ENCODE results near the gene NCOA3.
"Not testable (repeated sequence)": the region's sequence is repeated elsewhere in the genome, so short reads cannot be mapped to it uniquely, and the experiment has no call there.

Gene NCOA3

DNA sequence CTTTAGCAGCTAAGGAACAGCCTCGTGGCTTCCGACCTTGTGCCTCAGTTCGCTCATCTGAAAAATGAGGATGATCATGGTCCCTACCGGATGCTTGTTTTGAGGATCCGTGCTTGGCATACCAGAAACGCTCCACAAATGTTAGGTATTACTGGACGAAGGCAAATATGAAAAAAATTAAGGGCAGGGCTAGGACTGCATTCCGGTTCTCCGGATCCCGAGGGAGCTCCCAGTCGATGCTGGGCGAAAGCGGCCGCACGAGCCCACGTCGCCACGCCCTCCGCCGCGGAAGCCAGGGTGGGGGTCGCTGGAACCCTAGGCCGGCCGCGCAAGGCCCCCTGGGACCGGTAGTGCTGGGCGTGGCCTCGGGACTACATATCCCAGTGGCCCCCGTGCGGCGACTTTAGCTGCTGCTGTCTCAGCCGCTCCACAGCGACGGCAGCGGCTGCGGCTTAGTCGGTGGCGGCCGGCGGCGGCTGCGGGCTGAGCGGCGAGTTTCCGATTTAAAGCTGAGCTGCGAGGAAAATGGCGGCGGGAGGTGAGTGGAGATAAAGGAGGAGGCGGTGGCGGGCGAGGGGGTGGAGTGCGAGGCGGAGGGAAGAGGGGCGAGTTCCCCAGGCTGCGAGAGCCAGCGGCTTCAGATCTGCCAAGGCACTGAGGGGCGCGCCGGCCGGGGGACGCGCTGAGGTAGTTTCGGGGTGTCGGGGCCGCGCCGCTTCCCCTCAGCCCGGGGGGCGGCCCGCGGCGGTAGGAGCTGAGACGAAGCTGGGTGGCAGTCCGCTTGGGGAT lies at the start of gene NCOA3:
NCOA3 (plus strand) TSS at position 406 of the 789 bp plus-strand sequence. CDS start 120,361 bp downstream, outside the sequence.
- peak; percentile 95 for DNase-seq

DNA sequence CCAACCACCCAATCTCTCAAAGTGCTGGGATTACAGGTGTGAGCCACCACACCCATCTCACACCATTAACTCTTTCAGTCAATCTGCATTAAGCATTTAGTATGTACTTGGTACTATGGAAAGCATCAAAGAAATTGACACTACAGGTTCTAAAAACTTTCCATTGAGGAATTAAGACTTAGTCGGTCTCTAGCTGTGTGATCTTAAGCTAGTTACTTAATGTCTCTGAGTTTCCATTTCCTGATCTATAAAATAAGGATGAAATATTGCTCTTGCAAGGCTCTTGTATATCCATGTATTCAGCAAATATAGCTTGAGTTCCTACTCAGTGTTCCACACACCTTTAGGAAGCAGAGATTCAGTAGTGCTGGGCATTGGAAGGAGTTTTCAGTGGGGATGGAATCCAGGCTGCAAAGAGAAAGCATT lies 48.9 kb upstream of the NCOA3 start:
- DNase-seq, result no peak

DNA sequence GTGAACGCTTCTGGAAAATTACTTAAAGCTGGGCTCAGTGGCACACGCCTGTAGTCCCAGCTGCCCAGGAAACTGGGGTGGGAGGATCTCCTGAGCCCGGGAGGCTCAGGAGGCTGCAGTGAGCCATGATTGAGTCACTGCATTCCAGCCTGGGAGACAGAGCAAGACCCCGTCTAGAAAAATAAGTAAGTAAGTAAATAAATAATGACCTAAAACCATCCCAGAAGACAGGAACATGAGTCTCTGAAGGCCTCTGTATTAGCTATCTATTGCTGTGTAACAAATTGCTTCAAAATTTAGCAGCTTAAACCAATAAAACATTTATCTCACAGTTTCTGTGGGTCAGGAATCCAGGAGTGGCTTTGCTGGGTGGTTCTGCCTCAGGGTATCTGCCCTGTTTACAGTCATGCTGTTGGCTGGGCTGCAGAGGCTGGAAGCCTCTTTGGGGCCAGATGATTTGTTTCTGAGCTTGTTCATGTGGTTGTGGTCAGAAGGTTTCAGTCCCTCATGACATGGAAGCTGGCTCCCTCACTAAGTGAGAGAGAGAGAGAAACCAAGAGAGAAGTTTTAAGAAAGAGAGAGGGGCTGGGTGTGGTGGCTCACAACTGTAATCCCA lies 48.4 kb upstream of the NCOA3 start:
- DNase-seq, result no peak

DNA sequence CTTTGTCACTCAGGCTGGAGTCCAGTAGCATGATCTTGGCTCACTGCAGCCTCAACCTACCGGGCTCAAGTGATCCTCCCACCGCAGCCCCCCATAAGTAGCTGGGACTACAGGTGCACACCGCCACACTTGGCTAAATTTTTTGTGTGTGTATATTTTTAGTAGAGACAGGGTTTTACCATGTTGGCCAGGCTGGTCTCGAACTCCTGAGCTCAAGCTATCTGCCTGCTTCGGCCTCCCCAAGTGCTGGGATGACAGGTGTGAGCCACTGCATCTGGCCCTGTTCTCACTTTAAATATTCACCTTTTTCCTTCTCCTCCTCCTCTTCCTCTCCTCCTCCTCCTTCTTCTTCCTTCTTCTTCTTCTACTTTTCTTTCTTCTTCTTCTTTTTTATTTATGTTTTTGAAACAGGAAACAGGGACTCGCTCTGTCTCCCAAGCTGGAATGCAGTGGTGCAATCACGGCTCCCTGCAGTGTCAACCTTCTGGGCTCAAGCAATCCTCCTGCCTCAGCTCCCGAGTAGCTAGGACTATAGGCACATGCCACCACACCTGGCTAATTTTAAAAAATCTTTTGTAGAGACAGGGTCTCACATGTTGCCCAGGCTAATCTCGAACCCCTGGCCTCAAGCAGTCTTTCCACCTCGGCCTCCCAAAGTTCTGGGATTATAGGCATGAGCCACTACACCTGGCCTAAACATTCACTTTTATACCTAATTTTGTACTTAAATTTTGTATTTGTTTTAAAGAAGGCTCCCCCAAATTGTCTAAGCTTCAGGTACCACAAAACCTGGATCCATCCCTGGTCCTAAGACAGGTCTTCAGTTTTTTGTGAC lies 47.2 kb upstream of the NCOA3 start:
- no peak for DNase-seq

DNA sequence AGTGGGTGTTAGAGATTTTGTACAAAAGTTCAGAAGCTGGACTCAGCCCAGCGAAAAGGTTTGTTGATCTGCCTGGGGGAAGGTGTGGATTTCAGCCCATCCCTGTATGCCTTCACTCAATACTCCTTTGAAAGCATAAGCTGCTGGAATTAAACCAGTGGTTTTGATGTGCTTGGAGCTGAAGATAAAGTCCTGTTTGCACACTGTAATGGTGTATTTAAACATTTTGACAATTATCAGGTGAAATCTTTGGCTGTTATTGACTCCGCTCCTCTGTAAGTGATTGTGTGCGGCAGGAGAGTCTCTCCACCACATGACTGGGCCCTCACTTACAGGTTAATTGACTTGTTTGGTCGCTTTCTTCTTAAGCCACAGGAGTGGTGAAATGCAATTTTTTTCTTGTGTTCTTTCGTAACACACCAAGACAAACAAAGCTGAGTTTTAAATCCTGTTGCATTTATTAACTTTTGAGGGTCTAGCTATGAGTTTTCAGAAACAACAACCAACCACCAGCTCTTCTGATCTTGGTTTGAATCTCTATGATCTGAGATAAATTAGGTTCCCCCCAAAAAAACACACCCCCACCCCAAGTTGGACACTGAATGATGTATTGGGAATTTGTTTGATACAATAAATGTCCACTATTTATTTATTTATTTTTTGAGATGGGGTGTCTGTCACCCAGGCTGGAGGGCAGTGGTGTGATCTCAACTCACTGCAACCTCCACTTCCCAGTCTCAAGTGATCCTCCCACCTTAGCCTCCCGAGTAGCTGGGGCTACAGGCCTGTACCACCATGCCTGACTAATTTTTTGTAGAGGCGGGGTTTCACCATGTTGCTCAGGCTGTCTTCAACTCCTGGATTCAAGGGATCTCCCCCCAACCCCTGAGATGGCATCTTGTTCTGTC lies 46.3 kb upstream of the NCOA3 start:
- no peak for DNase-seq

DNA sequence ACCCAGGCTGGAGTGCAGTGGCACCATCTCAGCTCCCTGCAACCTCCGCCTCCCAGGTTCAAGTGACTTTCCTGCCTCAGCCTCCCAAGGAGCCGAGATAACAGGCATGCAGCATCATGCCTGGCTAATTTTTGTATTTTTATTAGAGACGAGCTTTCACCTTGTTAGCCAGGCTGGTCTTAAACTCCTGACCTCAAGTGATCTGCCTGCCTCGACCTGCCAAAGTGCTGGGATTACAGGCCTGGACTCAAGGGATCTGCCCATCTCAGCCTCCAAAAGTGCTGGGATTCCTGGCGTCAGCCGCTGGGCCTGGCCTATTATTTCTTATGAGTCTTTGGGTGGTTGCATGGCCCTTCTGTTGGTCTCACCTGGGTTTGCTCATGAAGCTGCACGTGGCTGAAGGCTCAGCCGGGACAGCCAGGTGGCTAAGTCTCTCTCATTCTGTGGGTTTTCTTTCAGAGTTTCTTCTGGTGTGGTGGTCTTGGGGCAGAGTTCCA lies 45.6 kb upstream of the NCOA3 start:
- DNase-seq, result no peak

DNA sequence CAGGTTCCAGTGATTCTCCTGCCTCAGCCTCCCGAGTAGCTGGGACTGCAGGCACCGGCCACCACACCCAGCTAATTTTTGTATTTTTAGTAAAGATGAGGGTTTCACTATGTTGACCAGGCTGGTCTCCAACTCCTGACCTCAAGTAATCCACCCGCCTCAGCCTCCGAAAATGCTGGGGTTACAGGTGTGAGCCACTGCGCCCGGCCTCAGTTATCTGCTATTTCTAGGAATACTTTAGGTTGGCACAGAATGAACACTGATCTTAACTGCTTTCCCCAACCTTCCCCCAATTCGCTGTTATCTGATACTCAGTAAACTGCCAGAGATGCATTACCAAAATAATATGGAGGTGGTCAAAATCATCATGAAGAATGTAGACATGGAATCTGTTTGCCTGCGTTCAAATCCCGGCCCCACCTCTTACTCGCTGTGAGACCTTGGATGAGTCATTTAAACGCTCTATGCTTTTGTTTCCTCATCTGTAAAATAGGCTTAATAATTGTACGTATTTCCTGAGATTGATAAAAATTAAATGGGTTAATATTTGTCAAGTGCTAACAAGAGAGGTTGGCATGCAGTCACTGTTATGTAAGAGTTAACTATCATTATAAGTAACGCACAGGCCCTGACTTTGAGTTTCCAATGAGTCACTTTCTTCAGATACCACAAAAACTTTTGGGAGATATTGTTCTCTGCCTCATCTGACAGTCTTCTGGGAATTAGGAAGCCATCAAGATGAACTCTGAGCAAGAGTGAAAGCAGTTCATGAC lies 44.5 kb upstream of the NCOA3 start:
- no peak for DNase-seq

DNA sequence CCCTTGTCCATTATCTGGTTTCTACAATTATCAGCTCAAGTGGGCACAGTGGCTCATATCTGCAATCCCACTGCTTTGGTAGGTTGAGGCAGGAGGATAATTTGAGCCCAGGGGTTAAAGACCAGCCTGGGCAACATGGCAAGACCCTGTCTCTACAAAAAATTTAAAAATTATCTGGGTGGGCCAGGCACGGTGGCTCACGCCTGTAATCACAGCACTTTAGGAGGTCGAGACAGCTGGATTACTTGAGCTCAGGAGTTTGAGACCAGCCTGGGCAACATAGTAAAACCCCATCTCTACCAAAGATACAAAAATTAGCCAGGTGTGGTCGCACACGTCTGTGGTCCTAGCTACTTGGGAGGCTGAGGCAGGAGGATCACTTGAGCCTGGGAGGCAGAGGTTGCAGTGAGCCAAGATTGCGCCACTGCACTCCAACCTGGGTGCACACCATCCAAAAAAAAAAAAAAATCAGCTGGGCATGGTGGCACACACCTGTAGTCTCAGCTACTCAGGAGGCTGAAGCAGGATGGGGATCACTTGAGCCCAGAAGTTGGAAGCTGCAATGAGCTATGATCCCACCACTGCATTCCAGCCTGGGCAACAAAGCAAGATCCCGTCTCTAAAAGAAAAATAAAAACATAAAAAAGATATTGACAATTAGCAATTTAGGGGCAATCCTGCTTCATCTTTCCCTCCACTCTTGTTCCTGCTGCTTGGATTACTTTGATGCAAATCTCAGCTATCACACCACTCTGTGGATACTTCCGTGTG lies 43.2 kb upstream of the NCOA3 start:
- not testable (repeated sequence) for DNase-seq

DNA sequence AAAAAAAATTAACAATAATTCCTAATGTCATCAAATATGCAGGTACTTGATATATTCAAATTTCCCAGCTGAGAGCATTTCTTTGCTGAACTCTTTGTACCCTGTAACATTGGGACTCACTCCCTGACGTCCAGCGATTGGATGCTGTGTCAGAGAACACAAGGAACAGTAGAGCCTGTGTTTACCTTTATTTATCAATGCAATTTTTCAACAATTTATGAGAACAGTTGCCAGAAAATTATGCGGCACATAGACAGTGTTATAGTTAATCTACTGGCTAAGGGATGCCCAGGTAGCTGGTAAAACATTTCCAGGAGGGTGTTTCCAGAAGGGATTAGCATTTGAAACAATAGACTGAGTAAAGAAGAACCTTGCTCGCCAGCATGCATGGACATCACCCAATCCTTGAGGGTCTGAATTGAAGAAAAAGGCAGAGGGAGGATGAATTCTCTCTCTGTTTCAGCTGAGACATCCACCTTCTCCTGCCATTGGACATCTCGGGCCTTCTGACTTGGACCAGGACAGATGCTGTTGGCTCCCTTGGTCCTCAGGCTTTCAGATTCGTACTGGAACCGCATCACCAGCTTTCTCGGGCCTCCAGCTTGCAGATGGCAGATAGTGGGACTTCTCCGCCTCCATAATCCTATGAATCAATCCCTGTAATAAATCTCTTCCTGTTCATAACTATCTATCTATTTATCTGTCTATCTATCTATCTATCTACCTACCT lies 42.2 kb upstream of the NCOA3 start:
- no peak for DNase-seq

DNA sequence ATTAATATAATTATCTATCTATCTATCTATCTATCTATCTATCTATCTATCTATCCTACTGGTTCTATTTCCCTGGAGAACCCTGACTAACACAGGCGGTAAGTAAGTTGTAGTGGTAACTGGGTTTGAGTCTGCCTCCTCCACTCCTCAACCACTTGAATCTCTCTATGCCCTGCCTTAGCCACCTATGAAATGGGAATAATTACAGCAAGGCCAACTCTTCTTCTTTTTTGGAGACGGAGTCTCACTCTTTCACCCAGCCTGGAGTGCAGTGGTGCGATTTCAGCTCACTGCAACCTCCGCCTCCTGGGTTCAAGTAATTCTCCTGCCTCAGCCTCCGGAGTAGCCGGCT lies 41.0 kb upstream of the NCOA3 start:
- DNase-seq, result not testable (repeated sequence)

DNA sequence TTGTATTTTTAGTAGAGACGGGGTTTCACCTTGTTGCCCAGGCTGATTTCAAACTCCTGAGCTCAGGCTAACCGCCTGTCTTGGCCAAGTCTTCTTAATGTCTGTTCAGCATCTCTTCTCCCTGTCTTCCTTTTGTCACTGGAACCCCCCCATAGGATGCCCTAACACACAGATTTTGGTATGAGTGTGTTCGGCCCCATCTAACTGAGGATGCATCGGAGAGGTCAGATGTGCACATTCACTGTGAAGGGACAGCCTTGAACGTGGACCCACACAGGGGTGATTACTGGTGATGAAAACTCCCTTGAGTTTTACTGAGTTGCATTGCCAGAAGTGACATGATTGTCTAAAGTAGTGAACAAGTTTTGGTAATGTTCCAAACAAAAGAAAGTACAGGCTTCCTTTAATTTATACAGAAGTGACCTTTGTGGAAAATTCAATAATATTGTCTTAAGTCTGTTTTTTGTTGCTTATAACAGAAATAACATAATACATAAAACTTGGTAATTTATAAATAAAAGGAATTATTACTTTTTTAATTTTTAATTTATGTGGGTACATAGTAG lies 40.5 kb upstream of the NCOA3 start:
- no peak for DNase-seq

DNA sequence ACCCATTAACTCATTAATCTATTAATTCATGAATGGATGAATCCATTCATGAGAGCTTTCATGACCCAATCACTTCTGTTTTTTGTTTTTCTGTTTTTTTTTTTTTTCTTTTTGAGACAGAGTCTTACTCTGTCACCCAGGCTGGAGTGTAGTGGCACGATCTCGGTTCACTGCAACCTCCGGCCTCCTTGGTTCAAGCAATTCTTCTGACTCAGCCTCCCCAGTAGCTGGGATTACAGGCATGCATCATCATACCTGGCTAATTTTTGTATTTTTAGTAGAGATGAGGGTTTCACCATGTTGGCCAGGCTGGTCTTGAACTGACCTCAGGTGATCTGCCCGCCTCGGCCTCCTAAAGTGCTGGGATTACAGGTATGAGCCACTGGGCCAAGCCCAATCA lies 39.8 kb upstream of the NCOA3 start:
- not testable (repeated sequence) for DNase-seq

DNA sequence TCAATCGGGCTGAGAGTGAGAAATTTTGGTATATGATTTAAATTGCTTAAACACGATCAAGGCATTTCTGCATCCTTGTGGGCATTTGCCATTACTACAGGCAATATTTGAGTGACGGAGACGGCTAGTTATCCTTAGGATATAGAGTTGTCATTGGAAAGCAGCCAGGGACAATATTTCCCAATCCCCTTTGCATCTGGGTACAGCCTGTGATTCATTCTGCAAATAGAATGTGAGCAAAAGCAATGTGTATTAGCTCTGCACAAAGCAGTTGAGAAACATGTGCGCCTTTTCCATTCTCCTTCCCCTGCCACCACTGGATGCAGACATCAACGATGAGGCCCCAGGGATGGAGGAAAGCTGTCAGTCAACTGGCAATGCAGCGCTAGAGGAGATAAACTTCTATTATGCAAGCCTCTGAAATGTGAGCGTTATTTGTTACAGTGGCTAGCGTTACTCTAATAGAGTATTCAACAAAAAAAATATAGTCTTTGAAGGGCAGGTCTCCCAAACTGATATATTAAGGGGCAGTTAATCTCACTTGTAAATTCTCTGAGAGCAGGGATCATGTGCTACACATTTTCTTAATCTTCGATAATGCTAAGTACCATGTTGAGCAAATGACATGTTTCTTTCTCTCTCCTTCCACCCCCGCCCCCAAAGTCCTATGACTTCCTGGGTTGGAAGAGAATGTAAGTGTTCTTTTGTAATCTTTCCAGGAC lies 37.1 kb upstream of the NCOA3 start:
- no peak for DNase-seq

DNA sequence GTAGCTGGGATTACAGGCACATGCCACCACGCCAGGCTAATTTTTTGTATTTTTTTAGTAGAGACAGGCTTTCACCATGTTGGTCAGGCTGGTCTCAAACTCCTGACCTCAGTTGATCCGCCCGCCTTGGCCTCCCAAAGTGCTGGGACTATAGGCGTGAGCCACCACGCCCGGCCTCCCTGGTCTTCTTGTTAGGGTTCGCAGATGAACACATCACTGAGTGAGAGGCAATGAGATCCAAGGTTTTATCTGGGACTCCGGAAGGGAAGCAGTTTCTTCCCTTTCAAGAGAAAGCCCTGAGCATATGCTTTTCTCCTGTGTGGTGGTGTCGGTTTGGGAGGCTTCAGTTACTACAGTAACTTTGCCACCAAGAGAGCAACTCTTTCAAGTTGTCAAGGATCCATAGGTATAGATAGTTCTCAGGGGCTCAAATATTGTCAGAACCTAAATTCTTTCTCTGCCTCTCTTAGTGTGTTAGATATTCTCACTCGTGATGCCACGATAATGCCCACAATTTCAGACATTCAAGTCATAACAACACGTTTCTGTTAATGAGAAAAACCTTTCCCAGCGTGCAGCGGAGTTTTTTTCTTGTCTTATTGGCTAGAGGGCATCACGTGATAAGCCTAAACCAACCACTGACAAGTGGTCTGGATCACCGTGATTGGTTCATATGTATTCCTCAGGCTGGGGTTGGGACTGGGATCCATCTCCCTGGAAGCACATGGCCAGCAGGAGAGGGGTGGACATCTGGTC lies 36.2 kb upstream of the NCOA3 start:
- no peak for DNase-seq

DNA sequence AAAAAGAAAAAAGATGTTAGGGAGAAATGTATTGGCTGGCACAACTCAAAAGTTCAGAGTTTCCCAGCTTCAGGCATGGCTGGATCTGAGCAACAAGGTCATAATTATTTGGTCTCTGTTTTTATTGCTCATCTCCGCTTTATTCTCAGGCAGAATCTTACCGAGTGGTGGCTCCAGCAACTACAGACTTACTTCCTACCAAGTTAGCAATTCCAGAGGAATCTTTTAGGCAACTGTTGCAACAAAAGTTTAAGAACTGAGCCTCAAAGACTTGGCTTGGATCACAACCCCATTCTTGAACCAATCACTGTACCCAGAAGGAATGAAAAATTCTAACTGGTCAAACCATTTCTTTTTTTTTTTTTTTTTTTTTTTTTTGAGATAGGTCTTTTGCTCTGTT lies 35.5 kb upstream of the NCOA3 start:
- no peak for DNase-seq

DNA sequence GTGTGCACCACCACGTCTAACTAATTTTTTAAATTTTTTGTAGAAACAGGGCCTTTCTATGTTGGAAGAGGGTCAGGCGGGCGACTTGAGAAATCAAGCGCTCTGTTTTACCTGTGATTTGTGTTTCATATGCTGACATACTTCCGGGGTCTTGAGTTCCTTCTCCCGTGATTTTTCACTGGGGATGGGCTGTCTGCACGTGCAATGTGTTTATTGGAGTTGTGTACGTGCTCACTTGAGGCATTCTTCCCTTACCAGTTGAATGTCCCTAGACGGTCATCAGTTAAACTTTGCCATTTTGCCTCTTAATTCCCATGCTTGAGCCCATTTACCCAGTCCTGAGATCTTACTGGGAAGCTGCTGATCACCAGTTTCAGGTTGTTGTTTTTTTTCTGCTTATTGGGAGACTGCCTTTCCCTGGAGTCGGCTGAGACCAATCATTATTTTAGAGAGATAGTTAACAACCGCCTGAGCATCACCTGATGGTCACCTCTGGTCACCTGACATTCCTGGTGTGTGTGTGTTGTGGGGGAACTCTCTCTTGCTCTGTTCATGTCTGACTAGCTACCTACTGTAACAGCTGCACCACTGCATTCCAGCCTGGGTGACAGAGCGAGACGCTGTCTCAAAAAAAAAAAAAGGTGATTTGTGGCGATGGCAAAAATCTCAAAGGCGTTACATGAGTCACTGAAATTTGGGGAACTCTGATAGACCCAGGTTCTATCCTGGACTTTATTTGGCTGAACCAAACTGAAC lies 34.8 kb upstream of the NCOA3 start:
- DNase-seq, result no peak

DNA sequence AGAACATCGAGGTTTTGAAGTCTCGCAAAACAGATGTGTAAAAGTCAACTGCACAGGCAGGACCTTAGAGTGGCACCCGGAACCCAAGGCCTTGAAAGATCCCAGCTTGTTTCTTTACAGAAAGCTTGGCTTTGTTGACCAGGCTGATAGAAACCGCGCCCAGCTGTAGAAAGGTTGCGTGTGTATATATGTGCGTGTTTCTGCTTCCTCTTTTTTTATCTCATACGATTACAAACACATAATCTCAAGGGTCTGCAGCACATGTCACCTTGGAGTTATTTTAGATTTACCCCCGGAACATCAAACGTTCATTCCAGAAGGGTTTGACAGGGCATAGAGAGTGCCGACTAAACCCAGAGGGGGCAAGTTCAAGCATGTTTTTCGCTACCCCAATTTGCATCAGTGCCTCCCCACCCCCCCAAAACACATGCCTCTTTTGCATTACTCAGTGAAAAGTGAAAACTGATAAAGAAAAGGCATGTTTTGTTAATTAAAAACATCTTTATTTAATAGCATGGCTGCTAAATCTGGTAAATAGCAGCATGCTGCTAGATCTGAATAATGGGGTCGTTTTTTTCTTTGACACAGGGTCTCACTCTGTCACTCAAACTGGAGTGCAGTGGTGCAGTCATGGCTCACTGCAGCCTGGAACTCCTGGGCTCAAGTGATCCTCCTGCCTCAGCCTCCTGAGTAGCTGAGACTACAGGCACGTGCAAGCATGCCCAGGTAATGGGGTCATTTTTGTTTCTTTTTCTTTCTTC lies 33.2 kb upstream of the NCOA3 start:
- DNase-seq, result no peak

Data from GDM1 (cell line).